Stimulated activated CD8-positive, alpha-beta memory T cell treated with anti-CD3 and anti-CD28 coated beads, Interleukin-12 subunit alpha, Interleukin-12 subunit beta, amount 100 ng/mL, for 24 hours (primary cell): ENCODE results near the gene OR2H2.

Source experiments
- DNase-seq: peaks from one replicate; pipeline ENCODE4 v3.0.0-alpha.2; 2020; ENCODE audit errors: extremely low read depth

OR2H2 gene

DNA sequence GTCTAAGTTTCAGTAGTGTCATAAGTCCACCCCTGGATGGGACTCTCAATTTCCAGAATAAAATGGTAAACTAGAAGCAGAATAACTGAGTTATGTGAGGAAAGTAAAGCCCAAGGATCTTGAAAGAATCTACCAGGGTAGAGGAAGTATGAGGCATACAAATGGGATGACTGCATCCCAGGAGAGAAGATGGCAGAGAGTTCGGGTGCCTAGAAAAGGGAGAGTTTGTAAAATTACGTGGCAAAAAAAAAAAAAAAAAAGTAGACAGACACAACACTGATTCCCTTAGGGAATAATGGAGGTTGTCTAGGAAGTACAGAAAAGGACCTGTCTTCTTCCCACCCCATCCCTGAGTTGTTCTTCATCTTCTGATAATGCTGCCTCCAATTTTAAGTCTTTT is 44.6 kb downstream of the OR2H2 start:
- DNase-seq = no peak

DNA sequence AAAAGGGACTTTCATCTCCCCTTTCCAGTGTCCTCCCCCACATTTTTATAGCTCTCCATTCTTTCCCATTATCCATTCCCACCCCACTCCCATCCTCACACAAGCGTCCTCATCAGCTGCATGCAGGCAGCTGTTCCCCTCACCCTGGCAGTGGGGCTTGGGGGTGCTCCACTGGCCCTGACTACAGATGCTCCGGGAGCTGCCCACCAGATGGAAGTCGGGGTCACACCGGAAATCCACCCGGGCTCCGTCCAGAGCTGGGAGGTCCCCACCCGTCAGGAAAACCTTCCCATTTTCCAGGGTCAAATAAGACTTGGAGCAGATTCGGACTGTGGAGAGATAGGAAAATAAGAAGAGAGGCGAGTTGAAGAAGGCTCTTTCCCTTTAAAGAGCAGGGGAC is 45.4 kb downstream of the OR2H2 start:
- no peak for DNase-seq

DNA sequence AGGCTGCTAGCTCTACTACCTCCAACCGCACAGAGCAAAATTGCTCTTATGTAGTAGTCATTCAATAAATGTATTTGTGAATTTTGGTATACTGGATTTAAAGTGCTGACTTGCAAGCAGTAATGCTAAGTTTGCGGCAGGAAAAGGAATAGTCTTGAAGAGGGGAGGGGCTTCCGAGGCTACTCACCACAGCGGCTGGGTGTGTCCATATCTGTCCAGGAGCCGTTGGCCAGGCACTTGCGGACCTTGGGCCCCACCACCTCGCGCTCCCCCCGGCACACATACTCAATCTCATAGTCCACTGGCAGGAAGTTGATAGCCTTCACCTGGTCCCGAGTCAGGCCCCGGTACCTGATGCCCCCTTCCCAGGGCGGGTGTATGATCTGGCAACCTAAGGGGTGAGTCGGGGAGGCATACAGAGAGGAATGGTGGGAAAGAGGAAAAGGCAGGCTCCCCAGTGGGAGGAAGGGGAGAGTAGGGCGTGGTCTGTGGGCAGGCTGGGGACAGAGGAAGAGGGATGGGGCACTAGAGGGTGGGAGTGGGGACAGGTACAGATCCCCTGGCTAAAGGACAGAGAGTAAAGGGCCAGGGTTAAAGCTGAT is 46.4 kb downstream of the OR2H2 start:
- DNase-seq = no peak

DNA sequence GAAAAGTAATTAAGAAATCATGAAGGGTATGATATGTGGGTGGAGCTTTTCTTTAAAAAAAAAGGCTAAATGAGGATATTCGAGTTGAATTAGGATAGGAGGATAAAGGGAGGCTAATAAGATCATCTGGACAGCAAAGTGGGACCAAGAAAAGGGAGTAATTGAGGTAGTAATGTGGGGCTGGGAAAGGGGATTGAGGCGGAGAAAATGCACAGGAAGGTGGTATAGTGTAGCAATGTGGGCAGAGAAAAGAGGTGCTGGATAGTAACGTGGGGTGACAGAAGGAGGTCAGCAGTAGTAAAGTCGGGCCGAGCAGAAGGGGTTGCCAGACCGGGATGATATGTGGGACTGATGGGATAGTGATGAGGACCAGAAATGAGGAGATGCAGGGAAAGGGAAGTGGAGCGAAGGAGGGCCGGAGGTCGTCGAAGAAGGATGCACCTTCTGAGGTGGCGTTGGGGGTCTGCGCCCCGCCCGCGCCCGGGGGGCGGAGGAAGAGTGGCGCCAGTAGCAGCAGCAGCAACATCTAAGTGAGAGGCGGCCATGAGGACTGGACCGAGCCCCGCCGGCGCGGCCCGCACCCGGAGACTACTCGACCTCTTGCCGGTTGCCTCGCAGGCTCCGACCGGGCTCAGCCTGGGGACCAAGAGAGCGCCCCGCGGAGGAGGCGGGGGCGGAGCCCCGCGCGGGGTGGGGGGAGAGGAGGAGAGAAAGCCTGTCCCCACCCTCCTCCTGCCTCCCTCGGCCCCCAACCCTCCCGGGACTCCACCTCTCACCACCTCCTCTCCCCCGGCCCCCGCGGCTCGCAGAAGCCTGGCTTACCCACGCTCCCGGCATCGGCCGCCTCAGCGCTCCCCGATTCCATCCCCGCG is 47.2 kb downstream of the OR2H2 start:
- DNase-seq = no peak

DNA sequence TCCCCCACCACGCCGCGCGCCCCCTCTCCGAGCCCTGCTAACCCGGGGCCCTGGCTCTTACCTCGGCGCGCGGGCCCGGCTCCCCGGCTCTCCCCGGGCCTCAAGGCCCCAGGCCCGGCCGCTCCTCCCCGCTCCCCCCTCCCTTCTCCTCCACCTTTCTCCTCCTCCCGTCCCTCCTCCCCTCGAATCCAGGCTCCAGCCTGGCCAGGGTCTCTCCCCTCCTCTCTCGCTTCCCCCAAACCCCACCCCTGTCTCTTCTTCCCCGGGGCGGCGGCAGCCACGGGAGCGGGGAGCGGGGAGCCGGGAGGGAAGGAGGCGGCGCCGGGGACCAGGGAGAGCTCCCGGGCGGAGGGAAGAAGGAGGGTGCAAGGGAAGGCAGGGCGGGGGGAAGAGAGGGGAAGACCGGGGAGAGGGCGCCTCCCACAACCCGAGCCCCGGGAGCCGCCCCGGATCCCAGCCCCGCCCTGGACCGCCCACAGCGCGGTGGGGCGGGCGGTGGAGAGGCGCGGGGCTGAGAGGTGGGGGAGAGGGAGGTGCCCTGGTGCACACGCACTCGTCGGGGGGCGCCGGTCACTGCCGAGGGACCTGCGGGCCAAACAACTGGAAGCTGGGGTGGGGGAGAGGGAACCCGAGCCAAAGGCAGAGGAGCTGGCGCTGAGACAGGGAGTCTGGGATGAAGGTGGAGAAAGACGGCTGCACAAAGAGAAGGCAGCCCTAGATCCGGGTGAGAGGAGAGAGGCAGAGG is 48.0 kb downstream of the OR2H2 start, which contains the start of gene GABBR1:
Gene GABBR1, minus strand, starts transcription at position 395 of the 745 bp plus-strand sequence. CDS start 798 bp downstream, outside the sequence.
- DNase-seq = peak; percentile 37

DNA sequence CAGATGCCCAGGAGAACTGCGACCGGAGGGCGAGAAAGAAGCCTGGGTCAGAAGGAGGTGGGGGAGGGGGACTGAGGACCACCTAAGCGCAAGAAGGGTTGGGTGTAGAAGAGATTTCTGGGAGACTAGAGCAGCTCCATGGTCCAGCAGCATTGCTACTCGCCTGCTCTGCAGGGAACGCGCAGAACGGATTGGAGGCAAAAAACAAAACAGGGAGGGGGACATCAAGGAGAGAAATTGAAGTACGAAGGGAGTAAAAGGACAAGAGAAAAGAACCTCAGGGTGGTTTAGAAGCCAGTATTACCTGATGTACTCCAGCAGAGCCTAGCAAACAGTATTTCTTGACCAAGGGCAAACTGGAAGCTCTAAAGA is 48.6 kb downstream of the OR2H2 start:
- no peak for DNase-seq

DNA sequence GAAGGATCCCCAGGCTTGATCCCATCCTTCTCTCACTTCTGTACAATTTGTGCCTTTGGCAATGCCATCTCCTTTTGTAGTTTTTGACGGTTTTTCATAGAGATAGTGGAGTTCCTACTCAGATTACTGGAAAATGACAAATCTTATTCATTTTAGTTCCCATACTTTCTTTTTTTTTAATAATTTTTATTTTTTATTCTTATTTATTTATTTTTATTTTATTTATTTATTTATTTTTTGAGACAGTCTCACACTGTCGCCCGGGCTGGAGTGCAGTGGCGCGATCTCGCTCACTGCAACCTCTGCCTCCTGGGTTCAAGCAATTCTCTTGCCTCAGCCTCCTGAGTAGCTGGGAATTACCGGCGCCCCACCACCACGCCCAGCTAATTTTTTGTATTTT is 52.3 kb downstream of the OR2H2 start:
- no peak for DNase-seq
